ENCODE results near the gene CHCHD6. TPM values are rescaled to one million over a fixed set of nuclear protein-coding genes. Genes with fewer than 3 reads are reported as not detected.
A peak's percentile ranks its signal among the peaks of the same experiment; 100 is the strongest.

The CHCHD6 gene
- total RNA-seq, 1 donor = 10.9 TPM

GRCh38 chr3:126934031-126934531, 230.0 kb downstream of the CHCHD6 start:
- Histone ChIP-seq H4K20me1 (ENCODE audit: insufficient read depth, low read length) (no peaks in the 10 kb centered on the region), H2AFZ (ENCODE audit: low read length) (no peak overlapping the region), H3K9me3 (ENCODE audit: low read depth, low read length) (no peaks in the 10 kb centered on the region), H3K4me3 (ENCODE audit: insufficient read depth, low read length) (no peak overlapping the region), H3K36me3 (ENCODE audit: insufficient read depth, low read length) (no peaks in the 10 kb centered on the region), H3K27ac (ENCODE audit: low read depth, low read length) (peak overlapping the region; percentile 45), H3K4me2 (ENCODE audit: insufficient read depth, low read length) (peak overlapping the region; percentile 13), H3K4me1 (ENCODE audit: insufficient read depth, low read length) (peaks cover 26% of the 10 kb centered on the region), H3K79me2 (ENCODE audit: insufficient read depth, low read length) (no peaks in the 10 kb centered on the region), H3K27me3 (ENCODE audit: insufficient read depth, low read length) (no peaks in the 10 kb centered on the region)
- DNase-seq (ENCODE audit: insufficient read length, low spot score, missing footprints) = no peak
- TF ChIP-seq, protein P1, sequence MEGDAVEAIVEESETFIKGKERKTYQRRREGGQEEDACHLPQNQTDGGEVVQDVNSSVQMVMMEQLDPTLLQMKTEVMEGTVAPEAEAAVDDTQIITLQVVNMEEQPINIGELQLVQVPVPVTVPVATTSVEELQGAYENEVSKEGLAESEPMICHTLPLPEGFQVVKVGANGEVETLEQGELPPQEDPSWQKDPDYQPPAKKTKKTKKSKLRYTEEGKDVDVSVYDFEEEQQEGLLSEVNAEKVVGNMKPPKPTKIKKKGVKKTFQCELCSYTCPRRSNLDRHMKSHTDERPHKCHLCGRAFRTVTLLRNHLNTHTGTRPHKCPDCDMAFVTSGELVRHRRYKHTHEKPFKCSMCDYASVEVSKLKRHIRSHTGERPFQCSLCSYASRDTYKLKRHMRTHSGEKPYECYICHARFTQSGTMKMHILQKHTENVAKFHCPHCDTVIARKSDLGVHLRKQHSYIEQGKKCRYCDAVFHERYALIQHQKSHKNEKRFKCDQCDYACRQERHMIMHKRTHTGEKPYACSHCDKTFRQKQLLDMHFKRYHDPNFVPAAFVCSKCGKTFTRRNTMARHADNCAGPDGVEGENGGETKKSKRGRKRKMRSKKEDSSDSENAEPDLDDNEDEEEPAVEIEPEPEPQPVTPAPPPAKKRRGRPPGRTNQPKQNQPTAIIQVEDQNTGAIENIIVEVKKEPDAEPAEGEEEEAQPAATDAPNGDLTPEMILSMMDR (IDR thresholded peaks at IDR 0.05; ENCODE audit: extremely low read depth, low read depth, low read length) = no peak

DNA sequence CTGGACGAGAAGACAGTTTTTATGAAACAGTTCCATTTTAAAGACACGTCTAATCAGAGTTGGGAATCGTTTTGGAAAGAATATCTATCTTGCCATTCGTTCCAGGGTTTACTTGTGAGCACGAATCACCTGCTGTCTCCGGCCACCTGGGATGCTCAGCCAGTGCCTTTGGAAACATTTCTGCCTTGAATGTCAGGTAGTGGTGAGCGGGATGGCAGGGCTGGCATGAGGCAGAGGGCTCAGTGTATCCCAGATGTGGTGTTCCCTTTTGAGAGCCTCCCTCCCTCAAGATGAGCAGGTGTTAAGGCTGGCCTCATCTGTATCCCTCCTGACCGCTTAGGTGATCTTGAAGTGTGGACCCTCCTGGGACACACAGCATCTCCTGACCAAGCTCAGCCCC, 231.0 kb downstream of the CHCHD6 start:
- Histone ChIP-seq H3K4me1 (ENCODE audit: insufficient read depth, low read length) (peaks cover 26% of the 10 kb centered on the region), H3K4me2 (ENCODE audit: insufficient read depth, low read length) (no peak overlapping the region), H3K79me2 (ENCODE audit: insufficient read depth, low read length) (no peaks in the 10 kb centered on the region), H3K9me3 (ENCODE audit: low read depth, low read length) (no peaks in the 10 kb centered on the region), H2AFZ (ENCODE audit: low read length) (no peak overlapping the region), H3K4me3 (ENCODE audit: insufficient read depth, low read length) (no peak overlapping the region), H3K27me3 (ENCODE audit: insufficient read depth, low read length) (no peaks in the 10 kb centered on the region), H3K27ac (ENCODE audit: low read depth, low read length) (no peak overlapping the region), H4K20me1 (ENCODE audit: insufficient read depth, low read length) (no peaks in the 10 kb centered on the region), H3K36me3 (ENCODE audit: insufficient read depth, low read length) (no peaks in the 10 kb centered on the region)
- TF ChIP-seq, protein P1 (IDR thresholded peaks at IDR 0.05; ENCODE audit: extremely low read depth, low read depth, low read length) = no peak
- DNase-seq (ENCODE audit: insufficient read length, low spot score, missing footprints) = no peak

GRCh38 chr3:126935756-126936509, 231.9 kb downstream of the CHCHD6 start:
- no peaks in the 10 kb centered on the region for H3K9me3 ChIP-seq (ENCODE audit: low read depth, low read length)
- TF ChIP-seq, protein P1 (IDR thresholded peaks at IDR 0.05; ENCODE audit: extremely low read depth, low read depth, low read length) = no peak
- no peak overlapping the region for H3K4me2 ChIP-seq (ENCODE audit: insufficient read depth, low read length)

GRCh38 chr3:126936853-126937425, 232.9 kb downstream of the CHCHD6 start:
- DNase-seq (ENCODE audit: insufficient read length, low spot score, missing footprints) = no peak
- no peak overlapping the region for H3K4me2 ChIP-seq (ENCODE audit: insufficient read depth, low read length)
- H2AFZ ChIP-seq (ENCODE audit: low read length) = no peak overlapping the region
- TF ChIP-seq, protein P1 (IDR thresholded peaks at IDR 0.05; ENCODE audit: extremely low read depth, low read depth, low read length) = no peak
- peaks cover 21% of the 10 kb centered on the region for H3K4me1 ChIP-seq (ENCODE audit: insufficient read depth, low read length)
- no peaks in the 10 kb centered on the region for H4K20me1 ChIP-seq (ENCODE audit: insufficient read depth, low read length)
- no peaks in the 10 kb centered on the region for H3K79me2 ChIP-seq (ENCODE audit: insufficient read depth, low read length)
- no peaks in the 10 kb centered on the region for H3K36me3 ChIP-seq (ENCODE audit: insufficient read depth, low read length)
- H3K9me3 ChIP-seq (ENCODE audit: low read depth, low read length) = no peaks in the 10 kb centered on the region
- H3K27me3 ChIP-seq (ENCODE audit: insufficient read depth, low read length) = no peaks in the 10 kb centered on the region
- no peak overlapping the region for H3K4me3 ChIP-seq (ENCODE audit: insufficient read depth, low read length)
- no peak overlapping the region for H3K27ac ChIP-seq (ENCODE audit: low read depth, low read length)

More at GRCh38 chr3:126935756-126936509, 231.9 kb downstream of the CHCHD6 start:
- H3K4me3 ChIP-seq (ENCODE audit: insufficient read depth, low read length) = no peak overlapping the region
- no peak overlapping the region for H3K27ac ChIP-seq (ENCODE audit: low read depth, low read length)
- no peaks in the 10 kb centered on the region for H3K36me3 ChIP-seq (ENCODE audit: insufficient read depth, low read length)
- H3K27me3 ChIP-seq (ENCODE audit: insufficient read depth, low read length) = no peaks in the 10 kb centered on the region
- H3K79me2 ChIP-seq (ENCODE audit: insufficient read depth, low read length) = no peaks in the 10 kb centered on the region
- no peaks in the 10 kb centered on the region for H4K20me1 ChIP-seq (ENCODE audit: insufficient read depth, low read length)
- DNase-seq (ENCODE audit: insufficient read length, low spot score, missing footprints) = no peak
- peaks cover 26% of the 10 kb centered on the region for H3K4me1 ChIP-seq (ENCODE audit: insufficient read depth, low read length)
- H2AFZ ChIP-seq (ENCODE audit: low read length) = no peak overlapping the region
